ENCODE results near the gene MAD1L1. TPM values are rescaled to one million over a fixed set of nuclear protein-coding genes. Genes with fewer than 3 reads are reported as not detected.
"Not testable (repeated sequence)": the region's sequence is repeated elsewhere in the genome, so short reads cannot be mapped to it uniquely, and the experiment has no call there.

Gene MAD1L1
- total RNA-seq, 1 donor = 57.9 TPM

DNA sequence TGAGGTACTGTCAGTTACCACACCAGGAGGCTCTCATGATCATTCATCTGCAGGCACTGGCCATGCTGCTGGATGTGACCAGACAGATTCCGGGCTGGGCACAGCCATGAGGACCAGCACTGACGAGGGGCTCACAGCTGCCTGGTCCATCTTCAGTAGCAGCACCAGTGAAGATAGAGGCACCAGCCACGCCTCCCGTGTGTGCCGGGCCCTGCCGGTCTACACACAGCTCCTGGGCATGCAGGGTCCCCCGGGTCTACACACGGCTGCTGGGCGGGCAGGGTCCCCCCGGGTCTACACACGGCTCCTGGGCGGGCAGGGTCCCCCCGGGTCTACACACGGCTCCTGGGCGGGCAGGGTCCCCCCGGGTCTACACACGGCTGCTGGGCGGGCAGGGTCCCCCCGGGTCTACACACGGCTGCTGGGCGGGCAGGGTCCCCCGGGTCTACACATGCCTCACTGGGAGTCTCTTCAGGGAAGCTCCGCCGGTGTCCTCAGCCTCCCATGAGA is 236.8 kb downstream of the MAD1L1 start:
- not testable (repeated sequence) for DNase-seq (ENCODE audit: low read depth in 2 of 3, low spot score in 2 of 3)

- no peak for DNase-seq (ENCODE audit: low read depth in 2 of 3, low spot score in 2 of 3)
Observed at GRCh38 chr7:1995426-1995825, 237.3 kb downstream of the MAD1L1 start.

DNA sequence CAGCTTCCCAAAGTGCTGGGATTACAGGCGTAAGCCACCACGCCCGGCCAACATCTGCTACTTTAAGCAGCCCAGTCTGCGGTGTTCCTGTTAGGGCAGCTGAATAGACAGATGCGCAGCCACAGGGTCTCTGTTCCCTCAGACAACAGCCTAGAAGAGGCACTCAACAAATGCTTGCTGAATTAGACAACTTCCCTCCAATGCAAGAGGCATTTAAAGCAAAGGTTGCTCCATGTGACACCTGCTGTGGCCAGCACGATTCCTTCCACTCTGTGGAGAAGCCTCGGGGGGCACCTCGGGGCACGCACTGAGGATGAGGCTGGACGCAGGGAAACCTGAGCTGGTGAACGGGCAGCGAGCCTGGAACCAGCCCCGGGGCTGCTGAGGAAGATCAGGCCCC is 237.8 kb downstream of the MAD1L1 start:
- no peak for DNase-seq (ENCODE audit: low read depth in 2 of 3, low spot score in 2 of 3)

DNA sequence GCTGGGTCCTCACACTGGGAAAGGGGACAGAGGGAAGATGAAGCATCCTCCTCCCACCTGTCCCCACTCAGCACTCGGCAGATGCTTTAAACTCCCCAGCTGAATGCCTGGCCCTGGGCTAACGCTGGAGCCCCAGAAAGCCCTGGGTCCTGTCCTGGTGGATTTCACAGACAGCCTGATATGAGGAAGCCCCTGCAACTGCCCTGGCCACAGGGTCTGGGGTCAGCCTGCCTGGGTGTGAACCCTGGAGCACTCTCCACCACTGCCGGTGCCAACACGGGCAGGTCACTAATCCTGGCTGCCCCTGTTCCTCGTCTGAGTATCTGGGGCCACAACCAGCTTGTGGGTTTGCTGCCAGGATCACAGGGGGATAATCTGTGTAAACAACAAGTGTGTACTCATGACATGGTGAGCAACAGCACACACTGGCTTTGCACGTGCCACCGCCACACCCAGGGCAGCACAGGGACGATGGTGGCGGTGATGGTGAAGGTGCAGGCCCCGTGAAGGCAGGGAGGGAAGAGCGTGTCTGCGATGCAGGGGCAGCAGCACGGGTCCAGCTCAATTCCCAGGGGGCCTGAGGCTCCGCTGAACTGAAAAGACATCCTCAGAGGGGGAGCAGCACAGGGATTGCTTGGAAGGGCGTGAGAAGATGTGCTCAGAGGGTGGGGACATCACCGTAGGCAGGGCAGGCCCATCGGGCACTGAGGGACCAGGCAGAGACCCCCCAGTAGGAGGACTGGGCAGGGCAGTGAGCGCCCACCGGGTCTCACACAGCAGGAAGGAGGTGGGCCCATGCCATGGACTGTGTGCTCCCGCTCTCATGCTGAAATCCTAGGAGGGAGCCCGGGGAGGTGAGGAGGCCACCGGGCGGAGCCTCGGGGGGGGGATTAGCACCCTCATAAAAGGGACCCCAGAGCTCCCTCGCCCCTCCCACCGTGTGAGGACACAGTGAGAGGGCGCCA is 238.7 kb downstream of the MAD1L1 start:
- DNase-seq (ENCODE audit: low read depth in 2 of 3, low spot score in 2 of 3) = no peak

DNA sequence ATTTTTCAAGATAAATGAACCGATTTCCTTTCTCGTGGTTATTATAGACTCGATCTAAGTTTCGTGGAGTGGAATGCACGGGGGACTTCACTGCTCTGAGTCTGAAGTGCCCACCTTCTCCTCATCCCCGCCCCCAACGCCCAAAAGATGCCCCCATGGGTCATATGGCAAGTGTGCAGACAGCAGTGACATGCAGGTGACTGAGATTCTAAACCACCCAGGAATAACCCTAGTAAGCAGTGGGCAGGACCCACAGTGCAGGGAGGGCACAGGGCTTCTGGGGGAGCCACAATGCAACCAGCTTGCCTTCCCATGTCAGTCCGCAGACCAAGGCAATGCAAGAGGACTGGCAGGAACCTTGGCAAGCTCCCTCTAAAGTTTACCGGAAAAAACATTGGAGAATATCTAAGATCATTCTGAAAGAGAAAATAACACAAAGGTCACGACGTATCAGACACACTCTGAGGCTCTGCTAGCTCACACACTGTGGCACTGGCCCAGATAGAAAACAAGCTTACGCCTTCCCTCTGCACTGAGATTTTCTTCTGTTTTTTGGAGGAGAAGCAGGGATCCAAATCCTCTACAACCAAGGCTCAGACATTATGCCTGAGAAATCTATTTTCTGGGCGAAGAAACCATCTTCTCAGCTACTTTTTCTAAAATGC is 239.6 kb downstream of the MAD1L1 start:
- no peak for DNase-seq (ENCODE audit: low read depth in 2 of 3, low spot score in 2 of 3)

DNA sequence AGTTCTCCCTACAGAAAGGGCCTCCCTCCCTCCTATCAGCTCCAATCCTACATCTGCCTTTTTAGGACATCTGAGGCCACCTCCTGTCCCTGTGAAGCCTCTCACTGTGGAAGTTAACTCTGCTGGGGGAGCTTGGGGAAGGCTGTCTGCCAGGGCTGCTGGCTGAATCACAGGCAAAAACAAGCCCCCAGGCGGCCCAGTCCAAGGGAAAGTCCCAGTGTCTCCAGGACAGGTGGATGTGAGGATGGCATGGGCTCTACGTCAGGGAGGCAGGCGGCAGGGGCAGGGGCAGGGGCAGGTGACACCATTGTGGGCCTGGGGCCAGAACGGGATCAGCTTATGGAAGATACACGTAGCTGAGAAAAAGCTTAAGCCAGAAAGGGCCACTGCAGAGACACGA is 240.2 kb downstream of the MAD1L1 start:
- no peak for DNase-seq (ENCODE audit: low read depth in 2 of 3, low spot score in 2 of 3)

- no peak for DNase-seq (ENCODE audit: low read depth in 2 of 3, low spot score in 2 of 3)
Observed at GRCh38 chr7:1990001-1990670, 242.6 kb downstream of the MAD1L1 start.

DNA sequence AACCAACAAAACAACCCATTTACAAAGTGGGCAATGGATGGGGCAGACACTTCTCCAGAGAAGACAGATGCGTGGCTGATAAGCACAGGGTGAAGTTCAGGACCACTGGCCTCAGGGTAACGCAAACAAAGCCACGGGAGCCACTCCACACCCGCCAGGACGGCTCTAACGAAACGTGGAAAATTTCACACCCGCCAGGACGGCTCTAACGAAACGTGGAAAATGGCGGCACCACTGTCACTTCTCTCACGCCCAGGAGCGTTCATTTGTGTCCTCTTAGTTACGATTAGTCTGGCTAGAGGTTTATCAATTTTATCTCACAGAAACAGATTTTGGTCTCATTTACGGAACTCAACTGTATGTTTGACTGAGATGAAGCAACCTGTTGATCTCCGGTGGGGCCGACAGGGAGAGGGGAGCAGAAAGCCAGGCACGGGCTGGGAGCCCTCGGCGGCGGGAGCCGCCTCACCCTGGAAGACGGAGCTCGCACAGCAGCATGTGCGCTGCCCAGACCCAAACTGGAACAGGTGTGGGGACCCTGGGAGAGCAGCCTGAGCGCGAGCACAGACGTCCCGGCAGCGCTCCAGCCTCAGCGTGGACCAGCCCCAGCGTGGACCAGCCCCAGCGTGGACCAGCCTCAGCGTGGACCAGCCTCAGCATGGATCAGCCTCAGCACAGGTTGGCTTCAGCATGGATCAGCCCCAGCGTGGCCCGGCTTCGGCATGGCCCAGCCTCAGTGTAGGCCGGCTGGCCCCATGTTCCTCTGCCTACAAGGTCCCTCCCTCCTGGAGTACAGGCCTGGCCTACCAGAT is 243.5 kb downstream of the MAD1L1 start:
- no peak for DNase-seq (ENCODE audit: low read depth in 2 of 3, low spot score in 2 of 3)

DNA sequence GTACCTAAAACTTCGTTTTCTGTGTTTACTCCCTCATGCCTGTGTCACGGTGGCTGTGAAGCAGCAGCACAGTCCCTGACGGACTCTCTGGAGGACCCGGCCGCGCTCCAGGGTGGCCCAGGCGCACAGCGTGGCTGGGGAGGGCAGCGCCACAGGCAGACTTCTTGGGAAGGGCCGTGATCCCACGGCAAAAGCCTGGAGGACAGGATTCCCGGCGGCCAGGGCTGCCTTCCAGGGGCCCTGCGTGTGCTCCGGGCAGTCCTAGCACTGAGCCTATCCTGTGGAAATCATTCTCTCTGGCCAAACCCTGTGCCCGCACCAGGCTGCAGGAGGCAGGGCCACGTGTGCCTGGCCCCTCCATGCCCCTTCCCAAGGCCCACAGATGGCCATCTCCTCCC is 244.2 kb downstream of the MAD1L1 start:
- DNase-seq (ENCODE audit: low read depth in 2 of 3, low spot score in 2 of 3) = no peak

DNA sequence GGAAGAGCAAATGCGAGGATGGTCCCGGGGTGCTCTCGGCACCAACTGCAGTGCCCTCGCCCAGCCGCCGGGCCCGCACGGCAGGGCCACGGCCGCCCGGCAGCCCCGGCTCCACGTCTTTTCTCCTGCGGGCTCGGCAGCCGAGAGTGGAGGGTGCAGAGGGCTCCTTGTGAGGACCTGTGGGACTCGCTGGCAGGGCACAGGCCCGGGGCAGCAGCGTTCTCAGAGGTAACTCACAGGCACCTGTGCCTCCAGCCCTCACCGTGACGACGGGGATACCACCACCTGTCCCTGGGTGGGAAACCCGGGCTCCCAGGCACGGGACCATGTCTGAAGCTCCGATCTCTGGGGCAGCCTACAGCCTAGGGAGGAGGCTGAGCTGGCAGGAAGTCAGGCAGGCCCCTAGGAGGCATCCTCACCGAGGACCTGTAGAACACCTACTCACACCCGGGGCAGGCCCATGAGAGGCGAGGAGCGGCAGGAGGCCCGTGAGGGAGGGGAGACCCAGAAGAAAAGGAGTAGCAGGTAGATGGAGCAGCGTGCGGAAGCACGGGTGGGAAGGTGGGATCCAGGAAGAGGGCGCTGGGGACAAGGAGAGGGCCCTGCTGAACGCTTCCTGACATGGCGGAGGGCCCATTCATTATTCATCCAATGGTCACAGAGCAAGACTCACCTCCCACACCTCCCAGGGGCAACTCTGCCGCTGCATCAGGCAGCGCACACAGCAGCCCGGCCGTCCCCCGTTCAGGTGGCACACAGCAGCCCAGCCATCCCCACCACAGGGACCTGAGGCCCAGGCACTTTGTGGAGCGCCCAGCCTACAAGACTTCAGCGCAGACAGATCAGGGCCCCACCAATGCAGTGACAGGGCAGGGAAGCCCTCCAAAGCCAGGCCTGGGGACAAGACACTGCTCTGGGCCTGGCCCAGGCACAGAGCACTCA is 244.9 kb downstream of the MAD1L1 start:
- no peak for DNase-seq (ENCODE audit: low read depth in 2 of 3, low spot score in 2 of 3)

GRCh38 chr7:1987084-1987535 is 245.6 kb downstream of the MAD1L1 start:
- no peak for DNase-seq (ENCODE audit: low read depth in 2 of 3, low spot score in 2 of 3)

- no peak for DNase-seq (ENCODE audit: low read depth in 2 of 3, low spot score in 2 of 3)
Observed at GRCh38 chr7:1986366-1987083, 246.2 kb downstream of the MAD1L1 start.

- no peak for DNase-seq (ENCODE audit: low read depth in 2 of 3, low spot score in 2 of 3)
Observed at GRCh38 chr7:1985936-1986335, 246.8 kb downstream of the MAD1L1 start.

DNA sequence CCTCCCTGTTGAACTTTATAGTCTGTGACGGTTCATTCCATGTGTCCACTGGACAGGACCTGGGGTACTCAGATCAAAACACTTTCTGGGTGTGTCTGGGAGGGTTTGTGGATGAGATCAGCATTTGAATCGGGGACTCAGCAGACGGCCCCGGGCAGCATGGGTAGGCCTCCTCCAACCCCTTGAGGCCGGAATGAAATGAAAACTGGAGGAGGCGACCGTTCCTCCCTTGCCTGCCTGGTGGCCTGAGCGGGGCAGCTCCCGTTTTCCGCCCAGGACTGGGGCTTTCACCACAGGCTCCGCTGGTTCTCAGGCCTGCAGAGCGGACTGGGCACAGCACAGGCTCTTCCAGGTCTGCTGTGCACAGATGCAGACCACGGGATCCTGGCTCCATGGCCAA is 247.7 kb downstream of the MAD1L1 start:
- no peak for DNase-seq (ENCODE audit: low read depth in 2 of 3, low spot score in 2 of 3)

DNA sequence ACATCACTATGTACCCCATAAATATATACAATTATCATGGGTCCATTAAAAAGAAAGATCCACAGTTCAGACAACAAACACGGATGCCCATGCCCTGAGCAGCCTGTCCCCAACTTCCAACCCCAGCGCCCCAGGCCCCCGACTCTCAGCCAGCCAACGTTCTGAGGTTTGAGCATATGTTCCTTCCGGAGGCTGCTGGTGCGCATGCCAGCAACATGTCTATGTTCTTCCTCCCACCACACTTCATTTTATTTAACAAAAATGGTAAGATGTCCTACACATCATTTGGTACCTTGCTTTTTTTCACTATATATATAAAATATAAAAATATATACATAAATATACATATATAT is 250.9 kb downstream of the MAD1L1 start:
- no peak for DNase-seq (ENCODE audit: low read depth in 2 of 3, low spot score in 2 of 3)

DNA sequence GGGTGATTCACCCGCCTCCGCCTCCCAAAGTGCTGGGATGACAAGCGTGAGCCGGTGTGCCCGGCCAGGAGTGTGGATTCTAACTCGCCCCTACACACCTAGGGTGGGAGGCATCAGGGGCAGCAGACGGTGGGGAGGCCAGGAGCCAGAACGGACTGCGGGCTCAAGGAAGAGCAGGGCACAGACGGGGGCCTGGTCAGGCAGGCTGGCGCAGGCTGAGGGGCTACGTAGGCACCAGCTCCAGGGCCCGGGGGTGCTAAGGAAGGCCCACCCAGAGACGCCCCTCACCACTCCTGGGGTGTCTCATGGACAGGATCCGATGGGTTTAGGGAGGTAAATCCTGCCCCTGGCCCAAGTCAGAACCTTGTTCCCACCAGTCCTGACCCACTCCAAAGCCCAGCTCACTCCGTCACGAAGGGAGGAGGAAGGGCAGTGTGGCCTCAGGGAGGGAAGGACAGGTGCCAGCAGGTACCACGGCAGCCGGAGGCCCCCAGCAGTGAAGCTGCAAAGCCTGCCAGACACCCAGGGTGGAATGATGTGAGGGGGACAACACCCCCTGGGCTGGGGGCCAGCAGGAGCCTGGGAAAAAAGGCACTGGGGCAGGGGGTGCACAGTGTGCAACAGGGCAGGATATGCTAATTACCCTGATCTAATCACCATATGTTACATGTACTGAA is 251.4 kb downstream of the MAD1L1 start:
- no peak for DNase-seq (ENCODE audit: low read depth in 2 of 3, low spot score in 2 of 3)

DNA sequence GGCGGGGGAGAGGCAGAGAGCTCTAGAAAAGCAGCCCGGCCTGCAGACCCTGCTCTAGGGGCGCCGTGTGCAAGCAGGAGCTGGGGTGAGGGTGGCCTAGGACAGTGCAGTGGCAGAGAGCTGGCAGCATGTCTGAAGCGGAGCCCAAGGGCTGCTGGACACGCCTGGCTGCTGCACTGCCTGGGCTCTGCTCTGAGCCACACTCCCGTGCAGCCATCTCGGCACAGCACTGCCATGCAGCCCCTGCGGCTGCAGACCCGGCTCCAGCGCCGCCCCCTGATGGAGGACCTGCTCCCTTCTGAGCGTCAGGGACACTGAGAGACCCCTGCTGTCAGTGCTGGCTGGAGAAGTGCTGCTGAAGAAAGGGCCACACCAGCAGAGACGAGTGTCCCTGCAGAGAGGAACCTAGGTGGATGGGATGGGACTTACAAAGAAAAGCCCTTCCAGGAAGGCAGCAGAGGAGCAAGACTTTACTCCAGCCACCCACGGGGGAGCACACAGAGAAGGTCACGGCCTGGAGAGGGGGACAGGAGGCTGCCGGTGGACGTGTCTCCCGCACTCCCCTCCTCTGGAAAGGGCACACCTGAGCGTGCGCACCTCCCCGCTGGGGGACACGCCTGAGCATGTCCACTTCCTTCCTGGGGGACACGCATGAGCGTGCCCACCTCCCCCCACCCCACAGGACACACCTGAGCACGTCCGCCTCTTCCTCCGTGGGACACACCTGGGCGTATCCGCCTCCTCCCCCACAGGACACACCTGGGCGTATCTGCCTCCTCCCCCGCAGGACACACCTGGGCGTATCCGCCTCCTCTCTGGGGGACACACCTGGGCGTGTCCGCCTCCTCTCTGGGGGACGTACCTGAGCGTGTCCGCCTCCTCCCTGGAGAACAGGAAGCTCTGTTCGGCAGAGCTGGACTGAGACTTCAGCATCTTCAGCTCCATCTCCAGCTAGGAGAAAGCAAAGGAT is 252.9 kb downstream of the MAD1L1 start:
- peak in 1 of 3 donors; percentile 9 for DNase-seq (ENCODE audit: low read depth in 2 of 3, low spot score in 2 of 3)

Data from hematopoietic multipotent progenitor cell (in vitro differentiated cells).